EL (cell line): ENCODE results near the gene MBD5.
A peak's percentile ranks its signal among the peaks of the same experiment; 100 is the strongest.

ENCODE experiments used
- DNase-seq: peaks from one replicate; pipeline ENCODE4 v3.0.0-alpha.2; 2016

MBD5 gene

DNA sequence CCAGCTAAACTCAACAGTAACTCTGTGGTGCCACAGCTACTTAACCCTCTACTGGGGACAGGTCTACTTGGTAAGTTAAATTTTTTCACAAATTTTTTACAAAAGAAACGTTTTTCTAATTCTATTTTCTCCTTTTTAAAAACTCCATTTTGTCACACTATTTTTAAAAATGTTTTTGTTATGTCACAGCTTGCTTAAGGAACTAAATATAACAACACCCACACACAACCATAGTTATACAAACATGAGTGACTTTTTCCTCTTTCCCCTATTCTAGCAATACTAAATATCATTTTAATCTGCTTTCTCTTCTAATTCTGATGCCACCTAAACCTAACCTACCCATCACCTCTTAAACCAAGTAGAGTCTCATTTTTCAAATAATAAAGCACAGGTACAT, 463.2 kb downstream of the MBD5 start:
- DNase-seq, result no peak

DNA sequence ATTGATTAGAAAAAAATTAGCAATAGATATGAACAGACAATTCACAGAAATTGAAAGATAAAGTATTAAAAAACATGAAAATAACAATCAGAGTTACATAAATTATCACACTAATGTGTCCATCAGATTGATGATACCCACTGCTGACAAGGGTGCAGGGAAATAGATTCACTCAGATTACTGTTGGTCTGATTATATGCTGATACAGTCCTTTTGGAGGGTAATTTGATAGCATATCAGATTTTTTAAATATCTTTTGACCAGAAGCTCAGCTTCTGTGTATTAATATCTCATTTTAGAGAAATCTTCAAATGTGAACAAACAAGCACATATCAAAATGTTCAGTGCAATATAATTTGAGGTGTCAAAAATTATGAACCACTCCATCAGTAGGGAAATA, 465.8 kb downstream of the MBD5 start:
- no peak for DNase-seq

DNA sequence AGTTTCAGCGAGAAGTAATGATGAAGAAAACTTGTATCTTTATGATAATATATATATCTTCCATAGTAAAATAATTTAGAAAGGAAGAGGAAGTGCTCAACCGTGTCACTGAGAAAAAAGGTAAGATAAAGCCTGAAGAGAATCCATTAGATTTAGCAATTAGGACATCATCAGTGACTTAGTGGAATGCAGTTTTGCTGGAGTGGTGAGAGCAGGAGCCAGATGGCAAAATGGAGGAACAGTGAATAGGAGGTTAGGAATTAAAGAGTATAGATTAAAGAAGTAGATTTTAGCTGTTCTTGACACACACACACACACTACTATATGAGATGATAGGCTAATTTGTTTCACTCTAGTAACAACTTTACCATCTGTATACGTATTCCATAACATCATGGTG, 466.5 kb downstream of the MBD5 start:
- no peak for DNase-seq

DNA sequence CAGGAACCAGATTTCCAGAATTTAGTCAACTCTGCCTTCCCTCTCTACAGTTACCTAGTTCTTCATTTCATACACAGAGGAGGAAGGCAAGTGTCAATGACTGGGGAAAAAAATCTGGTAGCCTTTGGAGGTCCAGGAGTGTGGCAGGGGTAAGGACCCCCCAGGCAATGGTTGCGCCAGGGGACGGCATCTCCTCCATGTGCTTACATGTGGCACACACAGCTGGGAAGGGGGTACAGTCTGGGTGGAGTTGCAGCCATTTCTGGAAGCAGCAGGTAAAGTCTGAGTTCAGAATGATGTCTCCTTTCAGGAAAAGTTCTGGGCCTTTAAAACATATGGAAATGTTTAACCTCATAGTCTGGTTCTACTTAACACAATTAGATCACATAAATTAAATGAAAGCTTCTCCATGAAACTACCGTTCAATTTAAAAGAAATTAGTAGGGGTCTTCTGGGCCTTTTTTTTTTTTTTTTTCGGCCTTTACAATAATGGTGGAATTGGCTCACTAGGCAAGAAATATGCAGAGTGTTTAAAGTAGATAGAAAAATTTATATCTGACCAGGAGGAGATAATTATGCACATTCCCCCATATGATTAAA, 470.0 kb downstream of the MBD5 start:
- no peak for DNase-seq

DNA sequence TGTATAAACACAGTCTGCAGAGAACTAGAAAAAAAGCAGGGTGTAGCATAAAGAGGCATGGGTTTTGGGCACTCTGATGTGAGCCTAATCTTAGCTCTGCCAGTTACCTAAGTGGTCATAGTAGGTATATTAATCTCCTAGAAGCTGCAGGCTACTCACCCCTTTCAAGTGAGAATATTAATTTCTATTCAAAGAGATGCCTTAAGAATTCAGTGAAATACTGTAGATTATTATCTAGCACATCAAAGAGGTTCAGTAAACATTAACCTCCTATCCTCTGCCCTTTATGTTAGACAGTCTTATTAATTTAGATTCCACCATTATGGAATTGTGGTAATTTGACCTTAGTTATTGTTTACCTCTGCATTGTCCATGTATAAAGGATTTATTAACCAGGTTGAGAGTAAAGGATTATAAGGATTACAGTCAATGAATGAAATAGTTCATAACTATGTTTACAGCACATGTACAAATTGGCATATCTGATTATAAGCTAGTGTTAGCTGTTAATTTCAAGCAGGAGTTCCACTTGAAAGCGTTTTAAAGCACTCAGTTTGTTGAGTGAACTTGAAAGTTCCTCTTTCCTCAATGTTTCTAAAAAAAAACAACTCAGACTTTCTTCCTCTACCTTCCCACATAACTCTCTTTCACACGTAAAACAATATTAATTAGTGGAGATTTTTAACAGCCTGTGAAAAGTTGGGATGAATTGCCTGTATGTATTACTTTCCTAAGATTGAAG, 473.1 kb downstream of the MBD5 start:
- DNase-seq, result no peak

DNA sequence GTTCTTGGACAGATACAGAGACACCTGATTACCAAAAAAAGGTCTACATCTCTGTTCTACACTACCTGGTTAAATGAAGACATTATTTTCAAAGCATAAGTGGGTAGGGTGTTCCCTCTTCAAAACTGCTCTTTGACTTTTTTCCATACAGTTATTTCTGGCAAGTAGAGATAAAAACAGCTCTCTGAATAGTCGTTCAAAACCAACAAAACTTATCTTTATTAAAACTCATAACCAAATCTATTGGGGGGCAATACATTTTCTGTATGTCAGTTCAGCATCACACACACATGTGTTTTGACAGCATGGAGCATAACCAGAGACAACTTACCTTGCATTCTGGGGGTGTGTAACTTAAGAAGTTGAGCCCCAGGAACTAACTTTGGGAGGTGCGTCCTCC, 474.7 kb downstream of the MBD5 start:
- DNase-seq, result no peak

DNA sequence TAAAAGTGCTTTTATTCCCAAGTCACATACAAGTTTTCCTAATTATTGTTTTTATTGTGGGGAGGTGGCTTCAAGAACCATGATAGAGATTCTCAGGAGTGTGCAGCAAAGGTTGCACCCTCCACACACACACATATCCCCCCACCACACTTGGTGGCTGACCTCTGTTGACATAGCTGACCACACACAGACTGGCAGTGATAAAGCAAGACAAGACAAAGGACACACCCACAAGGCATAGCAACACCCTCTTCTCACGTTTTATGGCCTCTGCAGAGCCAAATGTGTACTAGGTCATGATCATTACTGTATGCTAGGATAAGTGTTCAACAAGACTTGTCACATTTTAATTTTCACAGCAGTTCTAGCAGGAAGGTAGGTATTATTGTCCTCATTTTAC, 480.7 kb downstream of the MBD5 start:
- DNase-seq, result no peak

DNA sequence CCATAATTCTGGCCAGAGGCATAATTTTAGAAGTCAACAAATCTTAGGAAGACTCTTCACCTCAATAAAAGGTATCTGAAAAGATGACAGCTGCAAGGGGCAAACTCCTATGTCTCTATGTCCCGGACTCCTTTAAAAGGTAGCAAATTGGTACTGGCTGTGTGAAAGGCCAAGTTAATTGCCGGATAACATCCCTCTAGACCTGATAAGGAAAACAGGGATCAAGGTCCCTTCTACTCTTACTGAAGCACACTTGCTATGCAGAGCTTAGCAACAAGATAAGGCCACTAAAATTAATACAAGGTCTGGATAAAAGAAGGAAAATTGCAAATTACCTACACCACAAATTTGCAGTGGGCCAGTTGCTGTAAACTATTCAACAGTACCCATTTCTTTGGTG, 482.6 kb downstream of the MBD5 start:
- DNase-seq, result no peak

DNA sequence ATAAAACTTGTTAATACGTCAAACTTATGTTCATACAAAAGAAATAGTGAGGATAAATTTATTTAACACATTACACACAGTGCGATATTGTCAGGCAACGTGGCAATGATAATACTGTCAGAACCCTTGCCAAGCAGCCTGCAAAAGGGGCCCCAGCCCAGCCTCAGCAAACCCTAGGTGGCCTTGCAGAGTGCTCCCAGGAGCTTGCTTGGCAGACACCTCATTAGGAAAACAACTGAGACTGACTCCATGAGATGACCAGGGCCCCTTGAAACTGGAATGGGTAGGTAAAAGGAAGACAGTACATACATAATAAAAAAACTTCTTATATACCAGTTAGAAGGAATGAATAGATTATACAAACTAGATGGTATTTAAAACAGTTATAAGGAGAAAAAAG, 487.1 kb downstream of the MBD5 start:
- DNase-seq, result no peak

DNA sequence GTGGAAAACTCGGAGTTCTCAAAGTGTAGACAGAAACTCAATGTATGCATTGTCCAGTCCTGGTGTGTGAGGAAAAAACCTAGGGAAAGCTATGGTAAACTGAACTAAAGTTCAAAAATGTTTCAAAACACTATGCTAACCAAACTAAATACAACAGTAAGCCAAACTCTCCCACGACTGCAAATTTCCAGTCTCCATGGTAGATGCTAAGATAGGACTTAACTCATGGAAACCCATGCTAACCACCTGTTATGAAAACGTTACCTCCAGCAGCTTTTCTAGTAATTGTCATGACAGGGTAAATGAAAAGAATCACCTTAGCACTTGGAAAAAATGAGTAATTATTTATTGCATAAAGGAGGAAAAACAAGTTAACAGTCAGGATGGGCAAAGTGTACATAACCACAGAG, 488.0 kb downstream of the MBD5 start:
- DNase-seq, result no peak

DNA sequence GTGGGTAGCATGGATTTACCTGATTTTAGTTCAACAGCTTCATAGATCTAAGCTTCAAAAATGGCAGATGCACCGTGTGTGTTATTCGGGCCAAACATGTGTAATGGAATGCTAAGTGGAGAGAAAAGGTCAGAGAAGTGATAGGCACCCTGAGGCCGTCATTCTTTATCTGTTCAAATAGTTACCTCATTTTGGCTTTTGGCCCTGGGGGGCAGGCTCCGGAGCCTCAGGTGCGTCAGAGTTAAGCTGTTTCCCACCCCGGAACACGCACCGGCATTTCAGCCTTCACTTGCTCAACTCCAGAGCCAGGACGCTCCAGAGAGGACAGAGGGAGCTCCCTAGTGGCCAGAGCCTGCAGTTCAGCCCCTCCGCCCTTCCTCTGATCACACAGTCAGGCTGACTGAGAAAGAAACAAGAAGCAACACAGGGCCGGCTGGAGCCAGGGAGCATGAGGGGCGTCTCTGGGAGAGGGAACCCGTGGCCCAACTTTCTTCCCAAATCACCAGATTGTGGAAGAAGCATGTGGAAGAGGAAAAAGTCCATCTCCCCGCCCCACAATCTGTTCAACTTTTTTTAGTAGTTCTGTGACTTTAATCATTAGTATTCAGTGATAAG, 488.5 kb downstream of the MBD5 start:
- peak; percentile 82 for DNase-seq

DNA sequence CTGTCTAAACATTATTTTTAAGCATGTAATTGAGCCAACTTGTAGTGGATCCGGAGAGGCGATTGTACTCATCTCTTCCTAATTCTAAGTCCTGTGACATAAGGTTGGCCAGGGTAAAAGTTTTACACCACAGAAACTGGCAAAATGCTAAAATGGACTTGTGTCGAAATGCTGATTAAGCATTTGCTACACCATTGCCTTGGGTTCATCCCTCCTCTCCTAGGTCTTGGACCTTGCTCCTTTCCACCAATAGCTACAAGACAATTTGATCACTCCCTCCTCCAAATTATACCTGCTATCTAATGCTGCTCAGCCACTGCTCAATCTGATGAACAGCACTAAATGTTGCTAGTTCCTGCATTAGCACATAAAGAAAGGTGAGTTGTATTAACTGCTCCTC, 491.0 kb downstream of the MBD5 start:
- no peak for DNase-seq

DNA sequence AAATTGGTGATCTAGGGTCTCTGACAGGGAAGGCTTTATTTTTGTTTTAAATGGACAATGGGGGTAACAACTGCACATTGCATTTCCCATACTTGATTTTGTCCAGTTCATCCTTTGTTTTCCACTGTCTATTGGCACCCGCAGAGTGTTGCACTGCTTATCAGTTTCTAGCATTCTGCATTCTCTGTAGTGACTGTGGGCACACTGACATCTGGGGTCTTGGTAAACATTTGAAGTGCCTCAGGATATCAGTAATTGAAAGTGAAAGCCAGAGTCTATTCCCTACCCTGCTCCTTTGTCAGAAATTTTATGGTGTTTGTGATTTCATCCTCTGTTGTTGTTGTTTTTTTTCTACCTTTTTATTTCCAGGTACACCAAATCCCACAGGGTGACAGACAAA, 491.6 kb downstream of the MBD5 start:
- DNase-seq, result no peak

DNA sequence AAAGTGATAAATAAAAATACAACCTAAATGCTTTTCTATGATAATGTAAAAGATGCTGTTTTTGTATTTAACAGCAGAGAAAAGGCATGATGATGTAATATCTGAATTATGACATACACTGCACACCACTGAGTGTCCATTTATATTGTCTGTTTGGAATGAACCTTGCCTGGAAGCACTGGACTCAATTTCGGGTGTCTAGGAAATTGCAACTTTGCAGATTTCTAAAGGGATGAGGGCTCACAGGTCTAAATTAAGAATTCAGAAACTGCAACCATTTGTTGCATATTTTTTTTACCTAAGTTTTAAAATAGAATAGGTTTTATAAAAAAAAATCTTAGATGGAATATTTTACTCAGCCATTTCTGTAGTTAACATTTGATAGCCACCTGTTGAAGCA, 492.5 kb downstream of the MBD5 start:
- no peak for DNase-seq

DNA sequence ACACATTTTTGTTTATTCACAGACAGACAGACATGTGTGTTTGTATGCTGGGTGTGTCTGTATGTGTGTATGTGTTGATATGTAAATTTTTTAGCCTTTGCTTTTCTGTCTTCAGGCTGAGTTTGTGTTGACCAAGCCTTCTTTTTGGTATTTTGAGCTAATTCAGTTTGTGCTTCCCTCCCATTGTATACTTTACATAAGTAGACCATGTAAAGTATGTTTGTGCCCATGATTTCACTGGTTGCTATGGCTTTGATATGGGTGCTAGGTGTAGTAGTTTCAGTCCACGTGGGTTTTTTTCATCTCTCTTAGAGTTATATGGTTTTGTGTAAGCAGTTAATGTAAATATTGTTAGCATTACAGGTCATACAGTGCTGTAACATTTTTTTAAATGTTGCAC, 494.2 kb downstream of the MBD5 start:
- no peak for DNase-seq

DNA sequence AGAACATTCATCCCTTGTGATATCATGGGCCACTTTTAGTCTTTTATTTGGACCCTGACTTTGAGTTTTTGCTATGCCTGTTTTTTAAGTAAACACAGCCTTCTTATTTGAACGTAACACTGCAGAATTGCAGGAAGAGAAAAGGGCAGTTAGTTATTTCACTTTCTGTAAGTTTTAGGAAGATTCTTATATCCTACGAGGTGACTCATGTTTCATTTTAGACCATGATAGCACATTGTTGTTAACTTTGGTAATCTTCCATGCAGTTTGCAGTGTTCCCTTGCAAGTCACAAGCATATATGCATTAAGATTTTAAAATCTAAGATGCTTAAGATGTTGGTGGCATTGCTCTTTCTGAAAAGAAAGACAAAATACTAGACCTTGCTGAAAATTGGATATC, 495.1 kb downstream of the MBD5 start:
- no peak for DNase-seq

DNA sequence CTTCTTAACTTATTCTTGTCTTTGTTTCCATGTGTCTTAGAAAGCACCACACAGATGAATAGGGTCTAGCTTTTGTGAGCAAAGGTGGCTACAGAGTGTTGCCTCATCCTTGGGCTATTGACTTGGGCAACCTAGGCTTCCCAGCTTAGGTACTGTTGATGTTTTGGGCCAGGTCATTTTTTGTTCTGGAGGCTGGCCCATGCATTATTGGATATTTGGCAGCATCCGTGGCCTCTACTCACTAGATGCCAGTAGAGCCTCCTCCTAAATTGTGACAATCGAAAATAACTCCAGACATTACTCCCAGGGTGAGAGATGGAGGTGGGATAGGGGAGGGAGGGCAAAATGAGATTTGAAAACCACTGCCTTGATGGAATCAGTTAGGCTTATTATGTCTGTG, 496.4 kb downstream of the MBD5 start:
- no peak for DNase-seq

DNA sequence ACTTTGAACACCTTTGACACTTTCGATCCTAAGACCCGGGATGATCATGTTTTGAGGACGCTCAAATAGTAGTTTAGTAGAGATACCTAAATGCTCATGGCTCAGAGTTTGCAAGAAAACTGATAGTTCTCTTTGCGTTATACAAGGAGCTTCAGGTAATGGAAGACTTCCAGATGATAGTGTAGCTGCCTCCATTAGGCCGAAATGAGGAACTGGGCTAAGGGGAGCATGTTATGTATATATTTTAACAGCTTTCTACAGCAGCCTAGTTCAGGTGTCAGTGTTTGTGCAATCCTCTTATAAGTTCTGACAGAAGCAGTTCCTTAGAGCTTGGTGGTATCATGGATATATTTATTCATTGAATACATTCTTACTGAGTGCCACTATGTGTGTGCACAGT, 496.9 kb downstream of the MBD5 start:
- no peak for DNase-seq

DNA sequence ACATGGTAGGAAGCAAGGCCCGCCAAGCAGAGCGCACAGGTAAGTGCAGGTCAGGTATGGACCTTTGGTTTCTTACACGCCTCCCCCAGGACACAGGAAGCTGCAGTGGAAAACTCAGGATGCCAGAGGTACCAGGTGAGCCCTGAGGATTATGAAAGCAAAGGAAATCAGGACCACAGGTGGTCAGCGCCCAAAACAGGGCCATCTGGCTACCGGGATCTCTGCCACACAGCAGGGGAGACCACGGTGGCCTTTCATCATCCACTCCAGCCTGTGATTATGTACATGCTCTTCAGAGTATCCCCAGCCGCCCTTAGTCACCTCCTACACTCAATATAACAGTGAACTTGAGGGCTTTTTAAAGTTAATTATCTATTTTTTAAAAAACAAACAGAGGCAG, 498.1 kb downstream of the MBD5 start:
- no peak for DNase-seq

DNA sequence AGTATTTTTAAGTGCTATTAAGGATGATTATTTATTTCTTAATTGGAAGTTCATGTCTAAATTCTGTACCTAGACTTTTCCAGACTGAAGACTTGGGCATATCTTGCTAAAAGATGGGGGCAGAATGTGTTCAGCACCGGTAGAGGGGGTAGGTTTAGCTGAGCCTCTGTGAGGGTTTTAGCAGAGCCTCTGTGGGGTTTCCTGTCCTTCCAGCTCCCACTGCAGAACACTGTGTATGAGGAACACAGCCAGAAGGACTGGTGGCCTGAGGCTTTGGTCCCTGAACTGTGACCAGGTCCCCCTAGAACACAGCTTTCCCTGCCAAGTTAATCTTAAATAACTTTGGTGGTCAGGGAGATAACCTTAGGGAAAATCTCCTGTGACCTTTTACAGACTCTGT, 500.3 kb downstream of the MBD5 start:
- DNase-seq, result no peak

DNA sequence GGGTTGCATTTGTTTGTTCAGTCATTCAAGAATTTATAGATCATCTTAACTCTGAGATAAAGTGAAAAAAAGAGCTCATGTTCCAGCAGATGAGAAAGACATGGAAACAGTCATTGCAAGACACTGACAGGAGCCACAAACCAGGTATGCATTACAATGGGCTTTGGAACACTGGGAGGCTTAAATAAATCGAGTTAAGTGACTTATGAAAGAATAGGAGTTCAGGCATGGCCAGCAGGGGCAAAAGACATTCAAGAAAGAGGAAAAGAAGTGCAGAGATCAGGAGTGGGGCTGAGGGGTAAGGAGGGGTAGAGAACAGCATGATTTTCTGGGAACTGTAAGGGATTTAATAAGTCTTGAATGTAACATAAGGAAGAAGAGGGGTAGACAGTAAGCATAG, 502.4 kb downstream of the MBD5 start:
- DNase-seq, result no peak

DNA sequence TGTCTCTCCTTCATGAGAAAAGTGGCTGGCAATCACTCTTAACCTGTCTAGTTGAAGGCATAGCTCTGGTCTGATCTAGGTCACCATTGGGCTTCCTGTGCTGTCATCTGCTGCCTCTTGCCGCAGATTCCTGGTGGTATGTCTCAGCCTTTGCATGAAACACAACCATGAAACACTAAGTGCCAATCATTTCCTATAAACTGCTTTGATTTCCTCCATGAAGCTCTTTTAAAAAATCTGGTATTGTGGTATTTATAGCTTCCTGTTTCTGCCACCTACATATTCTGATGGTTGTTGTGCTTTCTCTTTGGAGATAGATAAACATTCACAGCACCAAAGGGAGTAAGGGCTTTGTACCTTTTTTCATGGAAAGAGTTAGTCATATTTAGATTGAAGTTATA, 503.6 kb downstream of the MBD5 start:
- DNase-seq, result peak; percentile 20

DNA sequence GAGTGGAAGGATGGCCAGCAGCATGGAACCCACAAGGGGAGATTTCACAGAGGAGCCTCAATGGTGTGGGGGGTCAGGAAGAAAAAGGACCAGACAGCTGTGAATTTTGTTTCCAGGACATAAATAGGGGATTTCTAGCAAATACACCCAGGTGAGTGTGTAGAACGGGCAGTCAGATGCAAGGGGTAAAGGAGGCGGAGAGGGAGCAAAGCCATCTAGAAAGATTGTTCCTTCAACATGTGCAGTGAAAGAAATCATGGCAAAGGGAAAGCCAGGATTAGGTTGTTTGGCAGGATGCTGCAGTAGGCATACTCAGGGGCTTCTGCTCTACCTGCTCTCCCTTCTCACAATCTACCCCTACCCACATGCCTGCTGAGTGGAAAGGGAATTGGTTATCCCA, 504.2 kb downstream of the MBD5 start:
- no peak for DNase-seq

DNA sequence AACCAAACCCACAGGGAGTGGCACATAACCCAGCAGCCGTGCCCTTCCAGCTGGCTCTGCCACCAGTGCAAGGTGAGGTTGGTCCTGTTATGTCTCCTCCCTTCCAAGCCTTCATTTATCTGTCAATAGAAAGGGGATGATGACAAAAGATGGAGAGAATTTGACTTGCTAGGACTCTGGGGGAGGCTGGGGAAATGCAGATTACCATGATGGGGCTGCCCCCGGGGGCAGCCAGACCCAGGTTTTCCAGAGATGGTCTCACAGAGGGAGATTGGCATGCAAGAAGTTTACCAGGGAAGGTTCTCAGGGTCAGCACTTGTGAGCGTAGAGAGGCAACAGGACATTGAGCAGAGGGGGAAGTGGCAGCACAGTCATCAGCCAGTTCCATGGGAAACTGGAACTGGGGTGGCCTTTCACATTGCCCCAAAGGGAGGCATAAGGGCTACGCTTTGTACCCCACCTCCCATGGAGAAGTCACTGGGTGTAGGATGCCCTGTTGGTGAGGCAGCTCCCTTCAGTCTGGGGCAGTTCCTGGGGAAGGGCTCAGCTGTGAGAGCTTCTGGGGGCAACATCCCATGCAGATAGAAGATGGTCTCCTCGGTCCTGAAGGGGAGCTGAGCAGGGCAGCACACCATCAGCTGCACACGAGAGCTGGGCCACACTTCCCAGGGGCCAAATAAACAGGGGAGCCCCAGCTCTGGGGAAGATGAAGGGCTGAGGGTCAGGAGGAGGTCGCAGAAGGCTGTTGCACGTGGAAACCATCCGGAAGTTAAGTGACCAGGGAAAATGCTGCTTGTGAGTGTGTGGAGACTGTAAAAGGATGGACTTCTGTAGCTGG, 505.8 kb downstream of the MBD5 start:
- no peak for DNase-seq
